Tibial artery (tissue), 4 donors: ENCODE data around the gene SPDYE17.
"Not testable (repeated sequence)": the region's sequence is repeated elsewhere in the genome, so short reads cannot be mapped to it uniquely, and the experiment has no call there.

ENCODE experiments used
- DNase-seq, 2 donors: peaks; one replicate each; pipeline ENCODE4 v3.0.0-alpha.2; 2019
- H3K27ac ChIP-seq, 2 donors: fragments of 200-600 bp; sonication (generic) in 1 of 2; 1 replicate in 1 of 2; 2 replicates in 1 of 2; pipeline ENCODE4 v1.5.1; 2018 to 2019; ENCODE audit warnings: mild to moderate bottlenecking in 1 of 2
- H3K27me3 ChIP-seq, 2 donors: fragments of 200-600 bp; sonication (generic) in 1 of 2; one replicate each; pipeline versions ENCODE4 v1.5.1 to v1.6.0; 2016 to 2019
- H3K36me3 ChIP-seq, 3 donors: fragments of 200-600 bp; sonication (generic) in 2 of 3; one replicate each; pipeline ENCODE4 v1.5.1; 2016 to 2019; ENCODE audit warnings: mild to moderate bottlenecking in 2 of 3
- H3K4me1 ChIP-seq, 4 donors: fragments of 200-600 bp; sonication (generic) in 2 of 4; 1 replicate in 3 of 4; 2 replicates in 1 of 4; pipeline ENCODE4 v1.5.1; 2016 to 2019
- H3K4me3 ChIP-seq, 2 donors: fragments of 200-600 bp; sonication (generic) in 1 of 2; 1 replicate in 1 of 2; 2 replicates in 1 of 2; pipeline ENCODE4 v1.5.1; 2018 to 2019; ENCODE audit warnings: mild to moderate bottlenecking in 2 of 2
- H3K9me3 ChIP-seq, 3 donors: fragments of 200-600 bp; sonication (generic) in 1 of 3; one replicate each; pipeline ENCODE4 v1.5.1; 2016 to 2019
- CTCF ChIP-seq, 2 experiments: fragments of 200-600 bp in 1 of 2; fragments of 450-650 bp in 1 of 2; IDR thresholded peaks; one replicate each; pipeline ENCODE4 v1.5.1; 2017 to 2019; ENCODE audit warnings: antibody characterized with exemption in 2 of 2, mild to moderate bottlenecking in 1 of 2, moderate library complexity in 1 of 2
- intact Hi-C: fragments of 100-400 bp; cut with DNase I; formaldehyde crosslinking; loops from one replicate; pipeline ENCODE4 v1.15.0; 2023; ENCODE audit warnings: low total_unique reads

Gene SPDYE17

GRCh38 chr7:76997381-76998284, 34.5 kb downstream of the SPDYE17 start:
- intact Hi-C loops: no loop called here

GRCh38 chr7:76996932-76997331, 35.2 kb downstream of the SPDYE17 start:
- H3K4me1 ChIP-seq, intact Hi-C loops, H3K4me3 ChIP-seq, H3K27me3 ChIP-seq, H3K9me3 ChIP-seq, H3K27ac ChIP-seq: not testable (repeated sequence)
- DNase-seq: peak in 1 of 2 donors; percentile 41
- peaks cover 0 to 14% (median 0%) of the 10 kb centered on the region in 3 donors for H3K36me3 ChIP-seq

More at GRCh38 chr7:76997381-76998284, 34.5 kb downstream of the SPDYE17 start:
- H3K27me3 ChIP-seq: no peaks in the 10 kb centered on the region
- no peak for TF ChIP-seq CTCF (IDR thresholded peaks at IDR 0.05)
- no peak overlapping the region for H3K4me3 ChIP-seq
- H3K4me1 ChIP-seq: no peaks in the 10 kb centered on the region
- H3K27ac ChIP-seq: no peak overlapping the region
- peaks cover 0 to 17% (median 3%) of the 10 kb centered on the region in 3 donors for H3K36me3 ChIP-seq
- DNase-seq: peak in 1 of 2 donors; percentile 62
- no peaks in the 10 kb centered on the region for H3K9me3 ChIP-seq

- intact Hi-C loops, H3K4me1 ChIP-seq, H3K27ac ChIP-seq, H3K27me3 ChIP-seq, H3K4me3 ChIP-seq, H3K9me3 ChIP-seq: not testable (repeated sequence)
- H3K36me3 ChIP-seq: peaks cover 0 to 20% (median 3%) of the 10 kb centered on the region in 3 donors
- DNase-seq: peak in 1 of 2 donors; percentile 52
Observed at GRCh38 chr7:76994286-76994685, 37.9 kb downstream of the SPDYE17 start.

- DNase-seq: peak in 1 of 2 donors; percentile 55
Observed at GRCh38 chr7:76993831-76994230, 38.3 kb downstream of the SPDYE17 start.

GRCh38 chr7:76992871-76993270, 39.3 kb downstream of the SPDYE17 start:
- intact Hi-C loops, H3K4me1 ChIP-seq, H3K27ac ChIP-seq, H3K4me3 ChIP-seq, H3K27me3 ChIP-seq, H3K9me3 ChIP-seq: not testable (repeated sequence)
- peaks cover 0 to 20% (median 3%) of the 10 kb centered on the region in 3 donors for H3K36me3 ChIP-seq
- DNase-seq: peak in 1 of 2 donors; percentile 21

More at GRCh38 chr7:76993831-76994230, 38.3 kb downstream of the SPDYE17 start:
- intact Hi-C loops, H3K4me3 ChIP-seq, H3K27me3 ChIP-seq, H3K9me3 ChIP-seq, H3K4me1 ChIP-seq, H3K27ac ChIP-seq: not testable (repeated sequence)
- peaks cover 0 to 20% (median 3%) of the 10 kb centered on the region in 3 donors for H3K36me3 ChIP-seq

GRCh38 chr7:76992204-76992603, 40.0 kb downstream of the SPDYE17 start:
- H3K4me3 ChIP-seq, H3K9me3 ChIP-seq, DNase-seq, H3K27ac ChIP-seq, H3K4me1 ChIP-seq, H3K27me3 ChIP-seq, intact Hi-C loops: not testable (repeated sequence)
- H3K36me3 ChIP-seq: peaks cover 0 to 20% (median 3%) of the 10 kb centered on the region in 3 donors

- H3K4me3 ChIP-seq, H3K27me3 ChIP-seq, DNase-seq, H3K4me1 ChIP-seq, intact Hi-C loops, H3K27ac ChIP-seq, H3K9me3 ChIP-seq: not testable (repeated sequence)
- H3K36me3 ChIP-seq: peaks cover 0 to 20% (median 3%) of the 10 kb centered on the region in 3 donors
Observed at GRCh38 chr7:76990202-76990601, 42.0 kb downstream of the SPDYE17 start.

- not testable (repeated sequence) for H3K9me3 ChIP-seq
Observed at GRCh38 chr7:76985924-76986717, 46.0 kb downstream of the SPDYE17 start.

GRCh38 chr7:76984784-76985136, 47.4 kb downstream of the SPDYE17 start:
- DNase-seq, H3K27me3 ChIP-seq, H3K9me3 ChIP-seq, intact Hi-C loops, H3K4me3 ChIP-seq, H3K4me1 ChIP-seq, H3K27ac ChIP-seq: not testable (repeated sequence)
- peaks cover 0 to 20% (median 8%) of the 10 kb centered on the region in 3 donors for H3K36me3 ChIP-seq

More at GRCh38 chr7:76985924-76986717, 46.0 kb downstream of the SPDYE17 start:
- intact Hi-C loops, H3K4me1 ChIP-seq, H3K27ac ChIP-seq, H3K27me3 ChIP-seq, DNase-seq, H3K4me3 ChIP-seq: not testable (repeated sequence)
- H3K36me3 ChIP-seq: peaks cover 0 to 12% (median 3%) of the 10 kb centered on the region in 3 donors

GRCh38 chr7:76983937-76984783, 48.0 kb downstream of the SPDYE17 start:
- peaks cover 0 to 20% (median 12%) of the 10 kb centered on the region in 3 donors for H3K36me3 ChIP-seq
- H3K4me3 ChIP-seq, intact Hi-C loops: not testable (repeated sequence)

GRCh38 chr7:76983333-76983732, 48.8 kb downstream of the SPDYE17 start:
- H3K4me1 ChIP-seq, DNase-seq, H3K9me3 ChIP-seq, H3K27ac ChIP-seq, H3K4me3 ChIP-seq, H3K27me3 ChIP-seq, intact Hi-C loops: not testable (repeated sequence)
- peaks cover 0 to 27% (median 12%) of the 10 kb centered on the region in 3 donors for H3K36me3 ChIP-seq

More at GRCh38 chr7:76983937-76984783, 48.0 kb downstream of the SPDYE17 start:
- not testable (repeated sequence) for H3K27ac ChIP-seq, H3K4me1 ChIP-seq, H3K27me3 ChIP-seq, H3K9me3 ChIP-seq, DNase-seq

- intact Hi-C loops, H3K9me3 ChIP-seq, H3K4me1 ChIP-seq, H3K27ac ChIP-seq, H3K27me3 ChIP-seq, DNase-seq, H3K4me3 ChIP-seq: not testable (repeated sequence)
- peaks cover 0 to 29% (median 12%) of the 10 kb centered on the region in 3 donors for H3K36me3 ChIP-seq
Observed at GRCh38 chr7:76982501-76982900, 49.7 kb downstream of the SPDYE17 start.
